Activated naive CD8-positive, alpha-beta T cell treated with anti-CD3 and anti-CD28 coated beads, Interleukin-2, amount 50 U/mL, for 16 hours (primary cell): ENCODE data around the gene ID2.
"Not testable (repeated sequence)": the region's sequence is repeated elsewhere in the genome, so short reads cannot be mapped to it uniquely, and the experiment has no call there.

ENCODE experiments used
- DNase-seq: peaks from one replicate; pipeline ENCODE4 v3.0.0-alpha.2; 2020; ENCODE audit warnings: low read depth, low spot score

ID2 gene

GRCh38 chr2:8684878-8685696 lies 3.2 kb downstream of the ID2 start:
- no peak for DNase-seq

- peak; percentile 56 for DNase-seq
These were observed 4.0 kb downstream of the ID2 start for GRCh38 chr2:8685697-8686358.

GRCh38 chr2:8691859-8692437 lies 10.1 kb downstream of the ID2 start:
- DNase-seq: no peak

- DNase-seq: no peak
These were observed 10.9 kb downstream of the ID2 start for GRCh38 chr2:8692783-8693156.

- DNase-seq: no peak
These were observed 11.4 kb downstream of the ID2 start for GRCh38 chr2:8693157-8693821.

GRCh38 chr2:8694737-8695136 lies 12.9 kb downstream of the ID2 start:
- DNase-seq: no peak

GRCh38 chr2:8697190-8697589 lies 15.3 kb downstream of the ID2 start:
- no peak for DNase-seq

DNA sequence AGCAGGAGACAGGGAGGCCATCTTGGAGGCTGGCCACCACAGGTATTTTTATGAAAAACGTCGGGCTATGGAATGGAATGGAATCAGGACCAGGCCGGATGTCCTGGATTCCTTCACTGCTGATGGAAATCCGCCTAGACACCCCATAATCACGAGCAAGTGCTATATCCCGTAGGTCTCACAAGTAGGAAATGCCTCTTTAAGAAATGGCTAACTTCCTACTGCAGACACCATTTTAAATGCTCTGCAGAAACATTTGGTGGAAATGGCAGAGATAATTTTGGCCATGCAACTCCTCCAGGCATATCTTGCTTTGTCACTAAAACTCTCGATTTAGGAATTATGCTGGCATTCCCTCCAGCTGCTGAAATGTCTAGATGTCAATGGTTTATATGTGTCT lies 18.0 kb downstream of the ID2 start:
- DNase-seq: no peak

- no peak for DNase-seq
These were observed 20.0 kb downstream of the ID2 start for GRCh38 chr2:8701681-8702379.

- DNase-seq: no peak
These were observed 23.1 kb downstream of the ID2 start for GRCh38 chr2:8704906-8705305.

DNA sequence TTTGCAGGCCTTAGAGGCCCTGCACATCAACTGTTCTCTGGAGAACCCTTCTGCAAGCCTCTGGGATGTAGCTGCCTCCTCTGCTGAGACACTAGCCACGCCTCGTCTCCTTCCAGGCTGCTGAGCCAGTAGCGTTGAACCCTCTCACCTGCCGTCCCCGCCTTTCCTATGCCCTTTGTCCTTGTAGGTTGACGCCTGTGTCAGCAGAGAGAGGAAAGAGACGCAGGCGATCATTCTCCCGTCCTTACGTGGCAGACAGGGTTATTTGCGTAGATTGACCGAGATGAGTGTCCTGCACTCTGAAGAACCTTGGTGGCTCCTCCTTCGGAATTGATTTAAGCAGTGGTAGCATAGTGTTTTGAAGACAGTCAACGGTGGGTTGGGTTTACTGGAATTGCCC lies 27.8 kb downstream of the ID2 start:
- no peak for DNase-seq

DNA sequence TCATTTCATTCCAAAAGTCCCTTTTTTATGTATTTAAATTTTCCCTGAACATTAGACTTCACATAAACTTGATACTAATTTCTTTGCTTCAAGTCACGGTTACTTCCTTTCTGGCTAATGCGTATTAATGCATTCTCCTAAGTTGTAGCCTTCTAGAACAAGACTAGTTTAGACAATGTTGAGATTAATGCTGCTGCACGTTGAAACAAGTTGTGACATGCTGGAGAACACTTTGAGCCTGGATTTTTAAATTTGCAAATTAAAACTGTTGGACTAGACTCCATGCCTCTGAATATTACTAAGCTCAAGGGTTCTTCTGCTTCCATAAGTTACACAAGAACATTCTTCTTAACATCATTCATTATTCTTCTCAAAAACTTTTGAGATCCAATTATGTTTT lies 29.1 kb downstream of the ID2 start:
- no peak for DNase-seq

GRCh38 chr2:8714283-8714682 lies 32.4 kb downstream of the ID2 start:
- no peak for DNase-seq

- no peak for DNase-seq
These were observed 33.1 kb downstream of the ID2 start for GRCh38 chr2:8714971-8715370.

DNA sequence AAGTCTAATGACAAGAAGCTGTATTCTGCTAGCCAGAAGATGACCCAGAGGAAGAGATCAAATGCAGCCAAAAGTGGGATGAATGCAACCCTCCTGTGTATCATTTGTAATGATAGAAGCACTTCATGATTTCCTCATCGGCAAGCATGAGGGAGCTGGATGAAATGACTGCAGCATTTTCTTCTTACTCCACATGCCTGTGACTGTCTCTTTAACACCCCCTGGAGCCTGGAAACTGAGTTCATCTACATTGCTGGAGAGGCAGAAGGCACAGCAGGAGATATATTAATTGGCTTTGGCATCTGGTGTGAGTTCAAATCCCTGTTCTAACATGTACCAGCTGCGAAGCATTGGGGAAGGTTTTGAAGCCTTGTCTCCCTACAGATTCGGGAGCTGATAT lies 37.7 kb downstream of the ID2 start:
- no peak for DNase-seq

DNA sequence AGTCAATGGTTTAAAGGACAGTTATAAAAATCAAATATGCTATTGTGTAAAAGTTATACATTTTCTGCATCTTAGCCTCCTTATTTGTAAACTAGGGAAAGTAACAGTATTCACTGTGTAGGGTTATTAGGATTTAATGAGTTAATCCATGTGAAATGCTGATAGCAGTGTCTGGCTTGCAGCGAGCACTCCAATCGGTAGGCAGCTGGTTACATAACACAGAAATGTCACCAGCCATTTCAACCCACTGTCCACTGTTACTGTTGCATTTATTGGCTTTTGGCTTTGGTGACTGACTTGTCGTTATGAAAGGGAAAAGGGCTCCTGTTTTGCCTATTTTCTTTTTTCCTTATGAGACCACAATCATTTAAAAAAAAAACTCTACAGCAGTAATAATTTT lies 38.9 kb downstream of the ID2 start:
- no peak for DNase-seq

DNA sequence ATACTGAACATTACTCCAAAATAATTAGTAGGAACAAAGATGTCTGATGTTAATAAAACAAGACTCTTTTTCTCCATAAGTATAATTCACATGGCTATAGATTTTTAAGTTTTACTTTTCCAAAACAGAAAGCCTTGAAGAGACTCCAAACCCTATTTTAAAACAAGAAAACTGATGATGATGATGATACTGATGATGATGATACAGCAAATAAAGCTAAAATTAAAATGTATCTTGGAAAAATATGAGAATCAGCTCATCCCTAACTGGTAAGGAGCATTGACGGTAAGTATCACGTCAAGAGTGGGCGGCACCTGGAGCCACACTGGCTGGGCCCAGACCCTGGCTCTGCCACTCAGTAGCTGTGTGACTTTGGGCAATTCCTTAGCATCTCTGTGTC lies 39.6 kb downstream of the ID2 start:
- no peak for DNase-seq

DNA sequence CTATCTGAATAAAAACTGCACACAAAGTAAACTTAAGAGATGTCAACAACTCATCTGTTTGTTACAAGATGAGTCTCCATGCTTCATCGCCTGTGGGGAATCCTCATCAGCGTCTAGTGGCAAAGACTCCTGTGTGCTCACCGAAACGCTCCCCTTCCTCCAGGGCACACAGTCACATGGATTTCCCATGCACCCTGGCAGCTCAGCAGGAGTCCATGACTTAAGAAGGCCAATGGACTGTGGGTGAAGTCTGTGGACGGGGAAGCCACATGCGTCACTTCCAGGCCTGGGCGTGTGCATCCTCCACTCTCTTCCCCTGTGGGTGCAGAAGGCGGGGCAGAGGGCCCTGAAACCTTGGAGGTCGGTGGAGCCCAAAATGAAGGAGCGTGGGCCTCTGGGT lies 41.1 kb downstream of the ID2 start:
- no peak for DNase-seq

DNA sequence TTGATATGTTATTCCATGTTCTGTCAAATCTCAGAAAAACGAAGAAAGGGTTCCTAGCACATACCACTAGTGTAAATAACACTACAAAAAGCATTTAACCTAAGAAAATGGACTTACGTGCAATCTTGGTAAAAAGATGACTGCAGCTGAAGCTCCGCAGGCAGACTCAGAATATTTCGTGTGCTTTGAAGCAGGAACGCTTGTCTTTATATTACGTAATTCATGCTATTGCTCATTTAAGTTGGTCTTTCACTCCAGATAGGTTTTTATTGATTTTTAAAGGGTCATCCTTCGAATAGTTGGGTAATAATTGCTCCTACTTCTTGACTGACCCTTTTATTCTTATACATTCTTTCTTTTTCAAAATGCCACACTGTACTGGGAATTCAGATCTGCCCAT lies 44.0 kb downstream of the ID2 start:
- no peak for DNase-seq

GRCh38 chr2:8728305-8729015 lies 46.6 kb downstream of the ID2 start:
- no peak for DNase-seq

- not testable (repeated sequence) for DNase-seq
These were observed 47.2 kb downstream of the ID2 start for GRCh38 chr2:8729101-8729500.
